HEK293 (cell line): Measurements from ENCODE around the gene JUND.

Experiments
- CTCF ChIA-PET: fragments of 350-600 bp; formaldehyde crosslinking; extraction: SDS; loops from one replicate; lab custom pipeline; 2021; ENCODE audit warnings: antibody characterized with exemption; lab: Yijun Ruan, JAX
- POLR2A ChIA-PET: fragments of 300-600 bp; formaldehyde crosslinking; extraction: SDS; loops from one replicate; lab custom pipeline; 2020; ENCODE audit warnings: antibody characterized with exemption, inconsistent platforms; lab: Yijun Ruan, JAX
- H3K27ac ChIP-seq: fragments of 200-500 bp; sonication (Bioruptor generic); 2 replicates; pipeline ENCODE4 v1.5.1; 2014; ENCODE audit warnings: low read depth, low read length, control low read depth, inconsistent platforms; ENCODE audit errors: extremely low read depth
- H3K36me3 ChIP-seq, 2 experiments: fragments of 200-500 bp in 1 of 2; sonication (Bioruptor generic) in 1 of 2; 1 replicate in 1 of 2; 2 replicates in 1 of 2; pipeline ENCODE4 v1.5.1; 2014 to 2017; ENCODE audit warnings: inconsistent platforms in 2 of 2, low read length in 2 of 2; ENCODE audit not compliant: control insufficient read depth in 2 of 2, insufficient read depth in 1 of 2
- H3K4me1 ChIP-seq: fragments of 200-500 bp; sonication (Bioruptor generic); 2 replicates; pipeline ENCODE4 v1.5.1; 2014; ENCODE audit warnings: mild to moderate bottlenecking, low read length, inconsistent platforms; ENCODE audit not compliant: control insufficient read depth, insufficient read depth
- H3K4me3 ChIP-seq: 2 replicates; pipeline ENCODE4 v1.5.1; 2011; ENCODE audit warnings: low read depth, mild to moderate bottlenecking, control low read depth, low read length, moderate library complexity
- H3K9me3 ChIP-seq: fragments of 200-500 bp; sonication (Bioruptor generic); 2 replicates; pipeline ENCODE4 v1.5.1; 2014; ENCODE audit warnings: low read depth, low read length, inconsistent platforms; ENCODE audit not compliant: control insufficient read depth, insufficient read depth
- BCL11B ChIP-seq: fragments of 450-650 bp; formaldehyde crosslinking; IDR thresholded peaks from 2 replicates; pipeline ENCODE4 v1.5.1; 2016; ENCODE audit warnings: low read depth, missing biosample characterization, missing genetic modification characterization
- EGR2 ChIP-seq: fragments of 450-650 bp; formaldehyde crosslinking; IDR thresholded peaks from 2 replicates; pipeline ENCODE4 v1.5.1; 2016; ENCODE audit warnings: low read depth, missing biosample characterization, missing genetic modification characterization
- GLI2 ChIP-seq: fragments of 450-650 bp; formaldehyde crosslinking; IDR thresholded peaks from 2 replicates; pipeline ENCODE4; 2017; ENCODE audit warnings: missing biosample characterization, missing genetic modification characterization, low read depth, borderline replicate concordance
- GLIS1 ChIP-seq: fragments of 450-650 bp; formaldehyde crosslinking; IDR thresholded peaks from 2 replicates; pipeline ENCODE4 v1.5.1; 2016; ENCODE audit warnings: missing biosample characterization, missing genetic modification characterization
- KLF1 ChIP-seq: fragments of 450-650 bp; formaldehyde crosslinking; IDR thresholded peaks from 2 replicates; pipeline ENCODE4 v1.5.1; 2016; ENCODE audit warnings: missing biosample characterization, missing genetic modification characterization
- OVOL3 ChIP-seq: fragments of 450-650 bp; formaldehyde crosslinking; IDR thresholded peaks from 2 replicates; pipeline ENCODE4 v1.5.1; 2016; ENCODE audit warnings: missing biosample characterization, missing genetic modification characterization
- ZBTB1 ChIP-seq: fragments of 450-650 bp; formaldehyde crosslinking; IDR thresholded peaks from 2 replicates; pipeline ENCODE4 v1.5.1; 2016; ENCODE audit warnings: missing biosample characterization, missing genetic modification characterization
- ZBTB17 ChIP-seq: fragments of 450-650 bp; formaldehyde crosslinking; IDR thresholded peaks from 2 replicates; pipeline ENCODE4 v1.5.1; 2016; ENCODE audit warnings: missing biosample characterization, missing genetic modification characterization
- ZBTB20 ChIP-seq: fragments of 450-650 bp; formaldehyde crosslinking; IDR thresholded peaks from 2 replicates; pipeline ENCODE4 v1.5.1; 2016; ENCODE audit warnings: missing biosample characterization, missing genetic modification characterization
- ZFHX2 ChIP-seq: fragments of 450-650 bp; formaldehyde crosslinking; conservative IDR thresholded peaks from 2 replicates; pipeline ENCODE4 v1.5.1; 2016; ENCODE audit warnings: missing biosample characterization, missing genetic modification characterization
- ZIC2 ChIP-seq: fragments of 450-650 bp; formaldehyde crosslinking; IDR thresholded peaks from 2 replicates; pipeline ENCODE4 v1.5.1; 2016; ENCODE audit warnings: missing biosample characterization, missing genetic modification characterization
- ZNF112 ChIP-seq: fragments of 450-650 bp; formaldehyde crosslinking; IDR thresholded peaks from 2 replicates; pipeline ENCODE4 v1.5.0; 2017; ENCODE audit warnings: missing biosample characterization, missing genetic modification characterization
- ZNF223 ChIP-seq: fragments of 450-650 bp; formaldehyde crosslinking; IDR thresholded peaks from 2 replicates; pipeline ENCODE4 v1.5.1; 2016; ENCODE audit warnings: missing biosample characterization, missing genetic modification characterization
- ZNF266 ChIP-seq: fragments of 450-650 bp; formaldehyde crosslinking; IDR thresholded peaks from 2 replicates; pipeline ENCODE4 v1.5.1; 2016; ENCODE audit warnings: missing biosample characterization, missing genetic modification characterization, low read depth
- ZNF280D ChIP-seq: fragments of 450-650 bp; formaldehyde crosslinking; IDR thresholded peaks from 2 replicates; pipeline ENCODE4 v1.5.1; 2016; ENCODE audit warnings: missing biosample characterization, missing genetic modification characterization
- ZNF335 ChIP-seq: fragments of 450-650 bp; formaldehyde crosslinking; conservative IDR thresholded peaks from 2 replicates; pipeline ENCODE4 v1.5.1; 2016; ENCODE audit warnings: missing biosample characterization, missing genetic modification characterization
- ZNF350 ChIP-seq: fragments of 450-650 bp; formaldehyde crosslinking; IDR thresholded peaks from 2 replicates; pipeline ENCODE4 v1.5.0; 2017; ENCODE audit warnings: missing biosample characterization, mild to moderate bottlenecking, missing genetic modification characterization
- ZNF391 ChIP-seq: fragments of 450-650 bp; formaldehyde crosslinking; IDR thresholded peaks from 2 replicates; pipeline ENCODE4 v1.5.1; 2016; ENCODE audit warnings: low read depth, missing biosample characterization, missing genetic modification characterization, borderline replicate concordance
- ZNF514 ChIP-seq: fragments of 450-650 bp; formaldehyde crosslinking; IDR thresholded peaks from 2 replicates; pipeline ENCODE4 v1.5.1; 2016; ENCODE audit warnings: missing biosample characterization, missing genetic modification characterization
- ZNF623 ChIP-seq: fragments of 450-650 bp; formaldehyde crosslinking; IDR thresholded peaks from 2 replicates; pipeline ENCODE4 v1.5.1; 2016; ENCODE audit warnings: missing biosample characterization, missing genetic modification characterization
- ZNF629 ChIP-seq: fragments of 450-650 bp; formaldehyde crosslinking; IDR thresholded peaks from 2 replicates; pipeline ENCODE4 v1.5.1; 2017; ENCODE audit warnings: missing biosample characterization, missing genetic modification characterization
- ZNF76 ChIP-seq: fragments of 450-650 bp; formaldehyde crosslinking; IDR thresholded peaks from 2 replicates; pipeline ENCODE4; 2016; ENCODE audit warnings: low read depth, missing biosample characterization, missing genetic modification characterization, borderline replicate concordance
- ZNF830 ChIP-seq: fragments of 450-650 bp; IDR thresholded peaks from 2 replicates; pipeline ENCODE4 v1.5.0; 2018; ENCODE audit warnings: missing biosample characterization, missing genetic modification characterization, low read depth, mild to moderate bottlenecking, moderate library complexity
- TF ChIP-seq, protein P1 (sequence below): IDR thresholded peaks from 2 replicates; pipeline ENCODE4 v1.6.1; 2011; ENCODE audit warnings: mild to moderate bottlenecking, low read depth, low read length, borderline replicate concordance

Gene JUND

GRCh38 chr19:18286973-18287635 lies 5.7 kb upstream of the JUND start:
- H3K27ac ChIP-seq: no peak overlapping the region
- H3K9me3 ChIP-seq: no peaks in the 10 kb centered on the region
- no peaks in the 10 kb centered on the region for H3K4me1 ChIP-seq
- TF ChIP-seq ZBTB20 (tag by site-specific recombination) (peak; percentile 48; the same call in 1 of the 2 replicates), BCL11B (tag by site-specific recombination) (no peak), ZNF623 (tag by site-specific recombination) (peak; percentile 98)
- TF ChIP-seq, all 188 proteins: peak for 2
- ChIA-PET POLR2A (interaction anchor here (0.6 kb wide), 1 partner anchor 157 kb away, joined by 3 read pairs; no protein-coding TSS in a partner anchor), CTCF (interaction anchor here (1.6 kb wide), 1 partner anchor 9 kb away, joined by 3 read pairs; no protein-coding TSS in a partner anchor)
- Histone ChIP-seq H3K36me3 (no peaks in the 10 kb centered on the region), H3K4me3 (no peak overlapping the region)

- no peaks in the 10 kb centered on the region for H3K4me1 ChIP-seq
- no peak overlapping the region for H3K4me3 ChIP-seq
- CTCF ChIA-PET: interaction anchor here (1.2 kb wide), 1 partner anchor 44 kb away, joined by 3 read pairs; no protein-coding TSS in a partner anchor
- H3K27ac ChIP-seq: no peak overlapping the region; the same call in 1 of the 2 replicates
- no peaks in the 10 kb centered on the region for H3K36me3 ChIP-seq
- POLR2A ChIA-PET: no interaction called here
- no peak for TF ChIP-seq ZNF350 (tag by site-specific recombination)
- peak; percentile 53; the same call in 1 of the 2 replicates for TF ChIP-seq ZNF335
- TF ChIP-seq ZFHX2: peak; percentile 69
- TF ChIP-seq ZBTB20 (tag by site-specific recombination): peak; percentile 37; the same call in 1 of the 2 replicates
- TF ChIP-seq EGR2 (tag by site-specific recombination): peak; percentile 25; the same call in 1 of the 2 replicates
- H3K9me3 ChIP-seq: no peaks in the 10 kb centered on the region
Measured at GRCh38 chr19:18284712-18285360, 3.4 kb upstream of the JUND start.

GRCh38 chr19:18283338-18283737 lies 1.9 kb upstream of the JUND start:
- no peak for TF ChIP-seq ZNF391 (tag by site-specific recombination)
- TF ChIP-seq ZNF629 (tag by site-specific recombination): no peak
- no peak for TF ChIP-seq ZNF76 (tag by site-specific recombination)
- TF ChIP-seq KLF1: no peak
- no peak for TF ChIP-seq ZNF514 (tag by site-specific recombination)
- TF ChIP-seq, protein P1, sequence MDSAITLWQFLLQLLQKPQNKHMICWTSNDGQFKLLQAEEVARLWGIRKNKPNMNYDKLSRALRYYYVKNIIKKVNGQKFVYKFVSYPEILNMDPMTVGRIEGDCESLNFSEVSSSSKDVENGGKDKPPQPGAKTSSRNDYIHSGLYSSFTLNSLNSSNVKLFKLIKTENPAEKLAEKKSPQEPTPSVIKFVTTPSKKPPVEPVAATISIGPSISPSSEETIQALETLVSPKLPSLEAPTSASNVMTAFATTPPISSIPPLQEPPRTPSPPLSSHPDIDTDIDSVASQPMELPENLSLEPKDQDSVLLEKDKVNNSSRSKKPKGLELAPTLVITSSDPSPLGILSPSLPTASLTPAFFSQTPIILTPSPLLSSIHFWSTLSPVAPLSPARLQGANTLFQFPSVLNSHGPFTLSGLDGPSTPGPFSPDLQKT: no peak
- TF ChIP-seq ZNF223 (tag by site-specific recombination): no peak
- TF ChIP-seq ZNF830 (tag by site-specific recombination): no peak
- Histone ChIP-seq H3K27ac (no peak overlapping the region), H3K9me3 (no peaks in the 10 kb centered on the region), H3K4me1 (no peaks in the 10 kb centered on the region), H3K36me3 (peaks cover 2 to 8% of the 10 kb centered on the region in 2 experiments; a peak in 2 of 3 replicates), H3K4me3 (no peak overlapping the region)
- ChIA-PET POLR2A (interaction anchor here (4.4 kb wide), 1 partner anchor 9 kb away, joined by 184 read pairs; no protein-coding TSS in a partner anchor), CTCF (no interaction called here)

DNA sequence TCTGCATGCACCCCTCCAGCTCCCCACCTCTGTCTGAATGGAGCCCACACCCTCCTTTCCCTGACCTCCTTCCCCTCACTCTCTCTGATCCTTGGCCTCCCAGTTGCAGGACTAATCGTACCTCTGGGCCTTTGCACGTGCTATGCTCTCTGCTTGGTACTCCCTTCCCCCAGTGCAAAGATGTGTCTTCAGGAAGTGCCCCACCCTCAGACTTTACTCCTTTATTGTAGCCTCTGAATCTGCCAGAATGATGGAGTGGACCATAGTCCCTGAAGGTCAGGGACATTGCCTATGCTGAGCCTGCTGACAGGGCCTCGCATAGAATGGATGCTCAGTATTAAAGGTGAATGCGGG lies 1.3 kb upstream of the JUND start:
- no peak overlapping the region for H3K4me3 ChIP-seq
- ChIA-PET POLR2A (interaction anchor here (0.6 to 6.7 kb wide), 8 partner anchors 10 to 135 kb away, joined by 3 to 184 read pairs (median 58); partner anchors contain the start of genes LSM4 and SSBP4), CTCF (interaction anchor here (0.6 to 6.0 kb wide), 5 partner anchors 11 to 121 kb away, joined by 3 to 114 read pairs (median 5); partner anchors contain the start of gene LSM4)
- no peaks in the 10 kb centered on the region for H3K4me1 ChIP-seq
- no peaks in the 10 kb centered on the region for H3K9me3 ChIP-seq
- peak overlapping the region; percentile 98 for H3K27ac ChIP-seq
- peaks cover 3 to 12% of the 10 kb centered on the region in 2 experiments; a peak in 2 of 3 replicates for H3K36me3 ChIP-seq
- TF ChIP-seq ZNF266 (no peak), OVOL3 (no peak), GLIS1 (no peak), ZNF112 (tag by site-specific recombination) (no peak), ZBTB1 (tag by site-specific recombination) (no peak), ZBTB17 (tag by site-specific recombination) (no peak), GLI2 (tag by site-specific recombination) (no peak), ZNF280D (no peak), ZIC2 (no peak)
